Activated CD8-positive, alpha-beta T cell treated with anti-CD3 and anti-CD28 coated beads, Interleukin-2, amount 10 ng/mL, durations not matched to agents 7 days and 5 days (primary cell): ENCODE data around the gene CNTF. TPM values are rescaled to one million over a fixed set of nuclear protein-coding genes. Genes with fewer than 3 reads are reported as not detected.
A peak's percentile ranks its signal among the peaks of the same experiment; 100 is the strongest.
"Not testable (repeated sequence)": the region's sequence is repeated elsewhere in the genome, so short reads cannot be mapped to it uniquely, and the experiment has no call there.

Source experiments
- ATAC-seq: fragments of 150-1000 bp; cut with Tn5 transposase; one replicate; pipeline ENCODE4 v1.10.0; 2021; ENCODE audit warnings: moderate library complexity
- CTCF ChIA-PET: fragments of 350-600 bp; sonication (Branson Sonifier 250); formaldehyde crosslinking; loops from one replicate; lab custom pipeline; 2021; ENCODE audit warnings: antibody characterized with exemption; lab: Charles Lee
- POLR2A ChIA-PET: fragments of 350-600 bp; sonication (Branson Sonifier 250); formaldehyde crosslinking; loops from one replicate; lab custom pipeline; 2021; ENCODE audit warnings: antibody characterized with exemption; lab: Charles Lee
- DNase-seq: peaks from one replicate; pipeline ENCODE4 v3.0.0-alpha.2; 2020
- H3K27ac Mint-ChIP-seq: one replicate; pipeline ENCODE4 v1.8.0; 2021; ENCODE audit warnings: mild to moderate bottlenecking, mixed read lengths
- H3K27me3 Mint-ChIP-seq: one replicate; pipeline ENCODE4 v1.8.0; 2021; ENCODE audit warnings: low read depth, mixed read lengths
- H3K36me3 Mint-ChIP-seq: one replicate; pipeline ENCODE4 v1.8.0; 2021; ENCODE audit warnings: low read depth, mixed read lengths
- H3K4me1 Mint-ChIP-seq: one replicate; pipeline ENCODE4 v1.8.0; 2021; ENCODE audit warnings: low read depth, mixed read lengths
- H3K4me3 Mint-ChIP-seq: one replicate; pipeline ENCODE4 v1.8.0; 2021; ENCODE audit warnings: mild to moderate bottlenecking, mixed read lengths
- H3K9me3 Mint-ChIP-seq: one replicate; pipeline ENCODE4 v1.8.0; 2022; ENCODE audit warnings: mixed read lengths; ENCODE audit not compliant: insufficient read depth
- total RNA-seq, 2 experiments: library from RNA; stranded (reverse); gene quantifications; one replicate each; pipeline ENCODE4 v1.2.3, GENCODE V29; 2021

CNTF gene
- total RNA-seq: 1 to 10 TPM; 2.8 to 4.2 TPM

DNA sequence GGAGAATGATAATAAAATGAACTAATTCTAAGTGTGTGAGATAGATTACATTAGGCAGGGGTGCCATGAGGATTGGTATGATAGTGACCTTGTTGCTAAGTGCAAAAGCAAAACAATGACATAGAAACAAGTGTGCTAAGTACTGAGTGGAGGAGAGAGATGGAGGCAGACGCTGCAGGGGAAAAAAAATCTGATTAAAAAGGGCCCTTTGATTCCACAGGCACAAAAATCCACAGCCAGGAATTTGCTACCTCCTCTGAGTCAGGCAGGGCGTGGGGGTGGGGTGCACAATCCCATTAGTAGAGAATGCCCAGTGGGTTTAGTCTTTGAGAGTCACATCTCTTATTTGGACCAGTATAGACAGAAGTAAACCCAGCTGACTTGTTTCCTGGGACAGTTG, at the start of gene CNTF:
CNTF (plus strand) TSS at position 322 of the 400 bp plus-strand sequence. CDS start 88 bp downstream, outside the sequence.
- H3K9me3 Mint-ChIP-seq: no peaks in the 10 kb centered on the region
- ChIA-PET POLR2A (no interaction called here), CTCF (interaction anchor here (0.6 to 1.6 kb wide), 4 partner anchors 7 to 54 kb away, joined by 3 to 13 read pairs (median 4); no protein-coding TSS in a partner anchor)
- no peak for DNase-seq
- peaks cover 64% of the 10 kb centered on the region for H3K36me3 Mint-ChIP-seq
- no peak for ATAC-seq
- H3K27me3 Mint-ChIP-seq: no peaks in the 10 kb centered on the region
- H3K4me3 Mint-ChIP-seq: no peak within 1 kb of the TSS
- peaks cover 6% of the 10 kb centered on the region for H3K4me1 Mint-ChIP-seq
- peak within 1 kb of the TSS; percentile 13 for H3K27ac Mint-ChIP-seq

- DNase-seq, ATAC-seq, H3K9me3 Mint-ChIP-seq, H3K27me3 Mint-ChIP-seq, CTCF ChIA-PET: not testable (repeated sequence)
- H3K4me3 Mint-ChIP-seq: peak overlapping the region; percentile 85
- POLR2A ChIA-PET: interaction anchor here (0.7 to 2.0 kb wide), 5 partner anchors 9 to 533 kb away, joined by 3 to 6 read pairs (median 3); no protein-coding TSS in a partner anchor
- H3K4me1 Mint-ChIP-seq: peaks cover 60% of the 10 kb centered on the region
- H3K27ac Mint-ChIP-seq: peak overlapping the region; percentile 100
- peaks cover 56% of the 10 kb centered on the region for H3K36me3 Mint-ChIP-seq
These were observed 49.6 kb upstream of the CNTF start for GRCh38 chr11:58572906-58573305.

GRCh38 chr11:58573451-58574104, 48.9 kb upstream of the CNTF start:
- H3K27me3 Mint-ChIP-seq: no peaks in the 10 kb centered on the region
- H3K4me3 Mint-ChIP-seq: peak overlapping the region; percentile 85
- ATAC-seq: peak; percentile 16
- POLR2A ChIA-PET: interaction anchor here (0.7 to 2.0 kb wide), 8 partner anchors 9 to 533 kb away, joined by 3 to 6 read pairs (median 3); no protein-coding TSS in a partner anchor
- peaks cover 53% of the 10 kb centered on the region for H3K4me1 Mint-ChIP-seq
- H3K36me3 Mint-ChIP-seq: peaks cover 49% of the 10 kb centered on the region
- peak; percentile 69 for DNase-seq
- peak overlapping the region; percentile 100 for H3K27ac Mint-ChIP-seq
- CTCF ChIA-PET: no interaction called here
- H3K9me3 Mint-ChIP-seq: no peaks in the 10 kb centered on the region

DNA sequence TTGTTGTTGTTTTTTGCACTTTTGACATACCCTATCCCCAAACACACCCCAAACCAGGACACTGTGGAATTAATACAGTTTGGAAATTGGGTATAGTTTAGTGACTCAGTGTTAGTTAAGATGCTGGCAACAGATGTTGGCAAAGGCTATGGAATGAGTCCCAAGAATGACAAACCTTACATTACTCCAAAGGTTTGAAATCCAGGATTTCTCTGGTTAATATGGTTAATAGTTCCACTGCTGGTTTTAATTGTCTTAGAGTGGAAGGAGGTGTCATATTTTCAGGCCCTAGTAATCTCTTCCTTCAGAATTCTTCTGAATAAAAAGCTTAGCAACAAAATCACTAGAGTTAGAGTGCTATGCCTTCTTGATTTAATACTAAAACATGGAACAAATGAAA, 47.6 kb upstream of the CNTF start:
- H3K9me3 Mint-ChIP-seq: no peaks in the 10 kb centered on the region
- H3K4me3 Mint-ChIP-seq: peak overlapping the region; percentile 85
- no peak for DNase-seq
- peaks cover 40% of the 10 kb centered on the region for H3K36me3 Mint-ChIP-seq
- H3K4me1 Mint-ChIP-seq: peaks cover 41% of the 10 kb centered on the region
- ATAC-seq: no peak
- peak overlapping the region; percentile 100 for H3K27ac Mint-ChIP-seq
- ChIA-PET CTCF (interaction anchor here (1.0 to 3.5 kb wide), 2 partner anchors 20 to 54 kb away, joined by 4 to 35 read pairs; no protein-coding TSS in a partner anchor), POLR2A (interaction anchor here (1.3 to 1.7 kb wide), 3 partner anchors 13 to 49 kb away, joined by 3 to 5 read pairs (median 4); no protein-coding TSS in a partner anchor)
- H3K27me3 Mint-ChIP-seq: no peaks in the 10 kb centered on the region

- no peaks in the 10 kb centered on the region for H3K9me3 Mint-ChIP-seq
- POLR2A ChIA-PET: interaction anchor here (0.6 to 1.7 kb wide), 10 partner anchors 9 to 370 kb away, joined by 3 to 5 read pairs (median 4); no protein-coding TSS in a partner anchor
- H3K27ac Mint-ChIP-seq: peak within 1 kb of the TSS; percentile 100
- CTCF ChIA-PET: interaction anchor here (1.0 to 8.1 kb wide), 8 partner anchors 7 to 57 kb away, joined by 4 to 100 read pairs (median 6); no protein-coding TSS in a partner anchor
- no peaks in the 10 kb centered on the region for H3K27me3 Mint-ChIP-seq
- DNase-seq: peak; percentile 53
- H3K4me3 Mint-ChIP-seq: peak within 1 kb of the TSS; percentile 85
- ATAC-seq: no peak
- H3K4me1 Mint-ChIP-seq: peaks cover 39% of the 10 kb centered on the region
- peaks cover 40% of the 10 kb centered on the region for H3K36me3 Mint-ChIP-seq
These were observed 47.0 kb upstream of the CNTF start, which contains the start of gene LPXN for GRCh38 chr11:58575377-58576020. LPXN (minus strand) TSS chr11:58575856; CDS start chr11:58575772, 84 bp downstream.

DNA sequence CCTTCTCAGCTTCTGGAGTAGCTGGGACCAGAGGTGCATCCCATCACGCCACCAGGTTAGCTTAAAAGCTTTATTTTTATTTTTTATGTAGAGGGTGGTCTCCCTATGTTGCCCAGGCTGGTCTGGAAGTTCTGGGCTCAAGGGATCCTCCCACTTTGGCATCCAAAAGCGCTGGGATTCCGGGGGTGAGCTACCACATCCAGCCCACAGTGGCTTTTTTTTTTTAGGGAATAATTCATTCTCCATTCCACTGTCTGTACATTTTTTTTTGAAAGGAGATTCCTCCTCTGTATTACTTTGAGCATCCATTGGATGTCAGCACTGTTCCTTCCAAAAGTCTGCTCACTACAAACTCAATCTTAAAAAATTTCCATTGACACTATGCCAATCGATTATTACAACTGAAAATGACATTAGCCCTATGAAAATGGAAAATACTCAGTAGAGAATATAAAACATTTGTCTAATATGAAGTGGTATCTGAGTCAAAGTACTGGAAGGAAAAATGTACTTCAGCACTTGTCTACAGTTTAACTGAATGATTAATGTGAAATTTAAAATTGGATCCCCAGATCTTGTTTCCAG, 45.5 kb upstream of the CNTF start:
- POLR2A ChIA-PET: interaction anchor here (0.6 to 3.0 kb wide), 16 partner anchors 8 to 1179 kb away, joined by 3 to 23 read pairs (median 4); partner anchors contain the start of gene STX3
- peaks cover 38% of the 10 kb centered on the region for H3K4me1 Mint-ChIP-seq
- CTCF ChIA-PET: interaction anchor here (0.6 to 8.1 kb wide), 27 partner anchors 9 to 595 kb away, joined by 3 to 100 read pairs (median 5); partner anchors contain the start of gene DTX4

GRCh38 chr11:58577555-58578135, 44.8 kb upstream of the CNTF start:
- peak; percentile 48 for ATAC-seq

More for the DNA sequence above, 45.5 kb upstream of the CNTF start:
- DNase-seq (no peak), ATAC-seq (no peak)
- Mint-ChIP-seq H3K9me3 (no peaks in the 10 kb centered on the region), H3K36me3 (peaks cover 37% of the 10 kb centered on the region), H3K4me3 (peak overlapping the region; percentile 85), H3K27me3 (no peaks in the 10 kb centered on the region), H3K27ac (peak overlapping the region; percentile 100)

GRCh38 chr11:58578136-58578634, 44.3 kb upstream of the CNTF start:
- DNase-seq (peak; percentile 95), ATAC-seq (peak; percentile 54)
- H3K27ac Mint-ChIP-seq: peak overlapping the region; percentile 100
- ChIA-PET CTCF (interaction anchor here (0.8 to 8.1 kb wide), 16 partner anchors 9 to 567 kb away, joined by 3 to 100 read pairs (median 3); no protein-coding TSS in a partner anchor), POLR2A (interaction anchor here (0.7 to 3.0 kb wide), 15 partner anchors 10 to 1177 kb away, joined by 3 to 23 read pairs (median 4); partner anchors contain the start of genes FAM111B and STX3)
- no peaks in the 10 kb centered on the region for H3K27me3 Mint-ChIP-seq
- no peaks in the 10 kb centered on the region for H3K9me3 Mint-ChIP-seq
- H3K4me1 Mint-ChIP-seq: peaks cover 45% of the 10 kb centered on the region
- peak overlapping the region; percentile 85 for H3K4me3 Mint-ChIP-seq
- H3K36me3 Mint-ChIP-seq: peaks cover 37% of the 10 kb centered on the region

More at GRCh38 chr11:58577555-58578135, 44.8 kb upstream of the CNTF start:
- Mint-ChIP-seq H3K4me1 (peaks cover 42% of the 10 kb centered on the region), H3K9me3 (no peaks in the 10 kb centered on the region), H3K36me3 (peaks cover 35% of the 10 kb centered on the region), H3K27ac (peak overlapping the region; percentile 100), H3K27me3 (no peaks in the 10 kb centered on the region), H3K4me3 (peak overlapping the region; percentile 85)
- peak; percentile 82 for DNase-seq
- POLR2A ChIA-PET: interaction anchor here (0.6 to 3.0 kb wide), 22 partner anchors 9 to 1178 kb away, joined by 3 to 23 read pairs (median 4); partner anchors contain the start of genes FAM111B and STX3
- CTCF ChIA-PET: interaction anchor here (0.8 to 8.1 kb wide), 17 partner anchors 10 to 567 kb away, joined by 3 to 100 read pairs (median 3); no protein-coding TSS in a partner anchor

DNA sequence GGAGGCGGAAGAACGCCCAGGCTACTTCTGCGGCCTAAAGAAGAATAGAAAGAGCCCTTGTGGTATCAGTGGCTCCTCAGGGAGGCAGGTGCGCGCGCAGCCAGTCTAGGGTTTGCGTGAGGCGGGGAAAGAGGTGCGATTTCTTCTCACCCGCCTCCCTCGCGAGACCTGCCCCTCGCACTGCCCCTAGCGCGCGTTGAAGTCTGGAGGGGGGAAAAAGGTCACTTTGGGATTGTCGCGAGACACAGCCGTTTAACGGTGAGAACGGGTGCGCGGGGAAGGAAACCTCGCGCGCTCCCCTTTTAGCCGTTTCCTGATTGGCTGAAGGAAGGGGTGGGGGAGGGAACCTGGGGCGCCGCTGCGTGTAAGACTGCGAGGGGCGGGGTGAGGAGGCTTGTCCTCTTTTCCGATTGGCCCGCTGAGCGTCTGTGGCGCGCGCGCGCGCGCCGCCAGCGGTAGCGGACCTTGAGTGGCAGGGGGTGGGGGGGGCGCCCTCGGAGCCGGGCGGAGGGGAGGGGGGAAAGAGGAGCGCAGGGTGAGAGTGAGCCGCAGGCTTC, 43.8 kb upstream of the CNTF start, which contains the start of gene ZFP91:
ZFP91 (plus strand) TSS at position 429 of the 557 bp plus-strand sequence. CDS start 219 bp downstream, outside the sequence.
- Mint-ChIP-seq H3K4me3 (peak within 1 kb of the TSS; percentile 85), H3K27ac (peak within 1 kb of the TSS; percentile 100), H3K27me3 (no peaks in the 10 kb centered on the region), H3K36me3 (peaks cover 34% of the 10 kb centered on the region), H3K4me1 (peaks cover 43% of the 10 kb centered on the region), H3K9me3 (no peaks in the 10 kb centered on the region)
- DNase-seq (peak; percentile 98), ATAC-seq (peak; percentile 61)
- ChIA-PET CTCF (interaction anchor here (0.8 to 8.1 kb wide), 7 partner anchors 9 to 58 kb away, joined by 3 to 100 read pairs (median 8); no protein-coding TSS in a partner anchor), POLR2A (interaction anchor here (1.2 to 3.0 kb wide), 6 partner anchors 10 to 1153 kb away, joined by 4 to 23 read pairs (median 5); no protein-coding TSS in a partner anchor)
